Fibroblast of lung (primary cell): ENCODE data around the gene CYP2D6. TPM values are rescaled to one million over a fixed set of nuclear protein-coding genes. Genes with fewer than 3 reads are reported as not detected.
A peak's percentile ranks its signal among the peaks of the same experiment; 100 is the strongest.

Experiments used
- DNase-seq, 2 donors: peaks; one replicate each; pipeline versions ENCODE4 v3.0.0 to v3.0.0-alpha.2; 2010; ENCODE audit warnings: low read depth in 2 of 2
- H2AFZ ChIP-seq: 2 replicates; pipeline ENCODE4 v1.5.1; 2012; ENCODE audit warnings: low read length, control low read depth, inconsistent platforms
- H3K27ac ChIP-seq: 2 replicates; pipeline ENCODE4 v1.5.1; 2011; ENCODE audit warnings: low read length, control low read depth; ENCODE audit not compliant: insufficient read depth
- H3K27me3 ChIP-seq: 2 replicates; pipeline ENCODE4 v1.5.1; 2011; ENCODE audit warnings: mild to moderate bottlenecking, low read length; ENCODE audit not compliant: control insufficient read depth, insufficient read depth
- H3K36me3 ChIP-seq: 2 replicates; pipeline ENCODE4 v1.5.1; 2011; ENCODE audit warnings: low read length; ENCODE audit not compliant: control insufficient read depth, insufficient read depth
- H3K4me1 ChIP-seq: 2 replicates; pipeline ENCODE4 v1.5.1; 2011; ENCODE audit warnings: low read length; ENCODE audit not compliant: control insufficient read depth, insufficient read depth; ENCODE audit errors: extremely low read depth
- H3K4me2 ChIP-seq: 2 replicates; pipeline ENCODE4 v1.5.1; 2011; ENCODE audit warnings: low read length, control low read depth; ENCODE audit not compliant: insufficient read depth; ENCODE audit errors: extremely low read depth
- H3K4me3 ChIP-seq, 4 experiments: fragments of 200-600 bp in 1 of 4; sonication (generic) in 1 of 4; replicated peaks in 1 of 4; 2 replicates each; pipeline ENCODE4 v1.5.1; 2011 to 2016; ENCODE audit warnings: low read length in 4 of 4, low read depth in 3 of 4, mild to moderate bottlenecking in 3 of 4, control low read depth in 2 of 4, inconsistent platforms in 1 of 4, mixed read lengths in 1 of 4; ENCODE audit not compliant: insufficient read depth in 1 of 4; ENCODE audit errors: control extremely low read depth in 1 of 4
- H3K79me2 ChIP-seq: 2 replicates; pipeline ENCODE4 v1.5.1; 2012; ENCODE audit warnings: mild to moderate bottlenecking, low read length, inconsistent platforms; ENCODE audit not compliant: control insufficient read depth, insufficient read depth
- H3K9ac ChIP-seq: 2 replicates; pipeline ENCODE4 v1.5.1; 2011; ENCODE audit warnings: mild to moderate bottlenecking, low read length, control low read depth; ENCODE audit not compliant: insufficient read depth
- H3K9me3 ChIP-seq: 2 replicates; pipeline ENCODE4 v1.5.1; 2012; ENCODE audit warnings: low read depth, low read length; ENCODE audit not compliant: control insufficient read depth, insufficient read depth
- H4K20me1 ChIP-seq: 2 replicates; pipeline ENCODE4 v1.5.1; 2011; ENCODE audit warnings: low read length; ENCODE audit not compliant: control insufficient read depth, insufficient read depth; ENCODE audit errors: extremely low read depth
- EZH2 ChIP-seq: IDR thresholded peaks from 2 replicates; pipeline ENCODE4 v1.5.1; 2012; ENCODE audit warnings: low read length, control low read depth, mild to moderate bottlenecking; ENCODE audit errors: missing control alignments
- polyA plus RNA-seq, 2 donors: library from polyadenylated mRNA; depleted of rRNA in 1 of 2; stranded (reverse) in 1 of 2; unstranded in 1 of 2; fragments of >200 nt; gene quantifications; 2 replicates each; pipeline ENCODE4 v1.2.1, GENCODE V29; 2011 to 2012; ENCODE audit warnings: missing spikeins in 1 of 2
- total RNA-seq: library from RNA; depleted of rRNA; stranded (reverse); fragments of >200 nt; gene quantifications from 2 replicates; pipeline ENCODE4 v1.2.1, GENCODE V29; 2014
- TF ChIP-seq, protein P1 (sequence below), 2 donors: IDR thresholded peaks in 1 of 2; conservative IDR thresholded peaks in 1 of 2; 1 replicate in 1 of 2; 2 replicates in 1 of 2; pipeline ENCODE4 v1.5.1; 2011 to 2012; ENCODE audit warnings: low read length in 2 of 2, control low read depth in 1 of 2, inconsistent platforms in 1 of 2, low read depth in 1 of 2, mild to moderate bottlenecking in 1 of 2

Gene CYP2D6
- total and polyA plus RNA-seq, 2 donors (not counting 1 experiment from before 2014, with no cell fraction given) = 0.09 to 0.33 TPM

DNA sequence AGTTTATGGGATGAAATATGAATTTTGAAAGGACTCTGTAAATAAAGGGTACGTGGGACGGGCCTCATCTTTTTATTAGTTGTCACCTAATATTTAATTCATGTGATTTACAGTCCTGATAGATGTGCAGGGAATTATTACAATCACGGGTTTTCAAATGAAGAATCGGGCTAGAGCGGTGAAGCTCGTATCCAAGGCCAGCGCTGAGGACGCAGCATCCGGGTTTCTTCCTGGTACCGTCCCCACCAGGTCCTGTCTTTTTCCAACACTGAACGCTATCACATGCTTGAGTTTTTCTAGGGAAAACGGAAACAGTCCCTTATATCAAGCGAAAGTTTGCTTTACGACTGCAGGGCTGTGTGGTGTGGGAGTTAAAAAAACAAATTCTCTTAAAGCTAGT lies 50.3 kb downstream of the CYP2D6 start:
- peak; percentile 49 to 51 for DNase-seq
- peak overlapping the region; percentile 96 for H3K9ac ChIP-seq
- H3K36me3 ChIP-seq = peaks cover 15% of the 10 kb centered on the region
- TF ChIP-seq, protein P1, sequence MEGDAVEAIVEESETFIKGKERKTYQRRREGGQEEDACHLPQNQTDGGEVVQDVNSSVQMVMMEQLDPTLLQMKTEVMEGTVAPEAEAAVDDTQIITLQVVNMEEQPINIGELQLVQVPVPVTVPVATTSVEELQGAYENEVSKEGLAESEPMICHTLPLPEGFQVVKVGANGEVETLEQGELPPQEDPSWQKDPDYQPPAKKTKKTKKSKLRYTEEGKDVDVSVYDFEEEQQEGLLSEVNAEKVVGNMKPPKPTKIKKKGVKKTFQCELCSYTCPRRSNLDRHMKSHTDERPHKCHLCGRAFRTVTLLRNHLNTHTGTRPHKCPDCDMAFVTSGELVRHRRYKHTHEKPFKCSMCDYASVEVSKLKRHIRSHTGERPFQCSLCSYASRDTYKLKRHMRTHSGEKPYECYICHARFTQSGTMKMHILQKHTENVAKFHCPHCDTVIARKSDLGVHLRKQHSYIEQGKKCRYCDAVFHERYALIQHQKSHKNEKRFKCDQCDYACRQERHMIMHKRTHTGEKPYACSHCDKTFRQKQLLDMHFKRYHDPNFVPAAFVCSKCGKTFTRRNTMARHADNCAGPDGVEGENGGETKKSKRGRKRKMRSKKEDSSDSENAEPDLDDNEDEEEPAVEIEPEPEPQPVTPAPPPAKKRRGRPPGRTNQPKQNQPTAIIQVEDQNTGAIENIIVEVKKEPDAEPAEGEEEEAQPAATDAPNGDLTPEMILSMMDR (conservative IDR thresholded peaks at IDR 0.05 in 1 of 2, IDR thresholded peaks at IDR 0.05 in 1 of 2; ENCODE audit: low read depth in 1 of 2, low read length in 2 of 2) = no peak
- no peak for TF ChIP-seq EZH2
- H4K20me1 ChIP-seq = no peaks in the 10 kb centered on the region
- peak overlapping the region; percentile 64 to 90 (median 82) for H3K4me3 ChIP-seq
- peak overlapping the region; percentile 87 for H2AFZ ChIP-seq
- H3K27ac ChIP-seq = peak overlapping the region; percentile 92
- peak overlapping the region; percentile 85 for H3K4me2 ChIP-seq
- peaks cover 3% of the 10 kb centered on the region for H3K4me1 ChIP-seq
- no peaks in the 10 kb centered on the region for H3K27me3 ChIP-seq
- H3K79me2 ChIP-seq = peaks cover 3% of the 10 kb centered on the region
- no peaks in the 10 kb centered on the region for H3K9me3 ChIP-seq

DNA sequence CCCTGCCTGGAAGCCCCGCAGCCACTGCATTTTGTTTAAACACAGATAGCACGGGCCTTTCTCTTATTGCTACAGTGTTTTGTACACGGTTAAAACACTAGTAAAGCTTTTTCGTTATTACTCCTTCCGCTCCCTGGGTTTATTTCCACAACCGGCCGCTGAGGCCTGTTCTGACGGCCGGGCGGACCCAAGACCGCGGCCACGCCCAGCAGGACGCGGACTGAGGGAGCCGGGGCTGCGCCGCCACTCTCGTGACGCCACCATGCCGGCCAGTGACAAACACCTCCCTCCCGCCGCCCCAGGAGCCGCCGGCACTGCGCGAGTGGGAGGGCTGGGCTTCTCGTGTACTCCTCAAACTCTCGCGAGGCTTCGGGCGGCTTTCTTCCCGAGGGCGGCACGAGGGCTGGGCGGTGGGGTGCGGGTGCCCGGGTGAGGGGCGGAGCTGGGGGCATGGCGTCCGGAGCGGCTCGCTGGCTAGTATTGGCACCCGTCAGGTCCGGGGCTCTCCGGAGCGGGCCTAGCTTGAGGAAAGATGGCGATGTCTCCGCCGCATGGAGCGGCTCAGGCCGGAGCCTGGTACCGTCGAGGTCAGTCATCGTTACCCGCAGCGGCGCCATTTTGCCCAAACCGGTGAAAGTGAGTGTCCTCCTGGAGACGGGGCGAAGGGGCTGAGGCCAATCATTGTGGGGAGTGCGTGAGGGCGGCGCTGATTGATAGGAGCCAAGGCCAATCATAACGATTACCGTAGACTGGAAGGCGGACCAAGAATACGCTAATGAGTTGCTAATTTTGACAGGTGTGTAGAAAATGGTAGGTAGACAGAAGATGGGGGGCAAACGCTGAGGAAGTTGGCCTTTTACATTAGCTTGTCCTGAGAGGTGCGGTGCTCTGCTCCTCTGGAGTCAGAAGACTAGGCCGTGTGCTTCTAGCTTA lies 51.0 kb downstream of the CYP2D6 start, which contains the start of gene SMDT1:
SMDT1 (plus strand) TSS at position 382 of the 933 bp plus-strand sequence; CDS start at position 451, 69 bp downstream.
- TF ChIP-seq EZH2 = no peak
- TF ChIP-seq, protein P1 (conservative IDR thresholded peaks at IDR 0.05 in 1 of 2, IDR thresholded peaks at IDR 0.05 in 1 of 2; ENCODE audit: low read depth in 1 of 2, low read length in 2 of 2) = no peak
- Histone ChIP-seq H4K20me1 (no peaks in the 10 kb centered on the region), H3K27me3 (no peaks in the 10 kb centered on the region), H3K79me2 (peaks cover 3% of the 10 kb centered on the region), H3K27ac (peak within 1 kb of the TSS; percentile 92), H3K4me1 (peaks cover 3% of the 10 kb centered on the region), H2AFZ (peak within 1 kb of the TSS; percentile 91), H3K9me3 (no peaks in the 10 kb centered on the region), H3K4me3 (peak within 1 kb of the TSS; percentile 64 to 90 (median 82)), H3K9ac (peak within 1 kb of the TSS; percentile 96), H3K36me3 (peaks cover 15% of the 10 kb centered on the region), H3K4me2 (peak within 1 kb of the TSS; percentile 85)
- peak; percentile 97 to 99 for DNase-seq

DNA sequence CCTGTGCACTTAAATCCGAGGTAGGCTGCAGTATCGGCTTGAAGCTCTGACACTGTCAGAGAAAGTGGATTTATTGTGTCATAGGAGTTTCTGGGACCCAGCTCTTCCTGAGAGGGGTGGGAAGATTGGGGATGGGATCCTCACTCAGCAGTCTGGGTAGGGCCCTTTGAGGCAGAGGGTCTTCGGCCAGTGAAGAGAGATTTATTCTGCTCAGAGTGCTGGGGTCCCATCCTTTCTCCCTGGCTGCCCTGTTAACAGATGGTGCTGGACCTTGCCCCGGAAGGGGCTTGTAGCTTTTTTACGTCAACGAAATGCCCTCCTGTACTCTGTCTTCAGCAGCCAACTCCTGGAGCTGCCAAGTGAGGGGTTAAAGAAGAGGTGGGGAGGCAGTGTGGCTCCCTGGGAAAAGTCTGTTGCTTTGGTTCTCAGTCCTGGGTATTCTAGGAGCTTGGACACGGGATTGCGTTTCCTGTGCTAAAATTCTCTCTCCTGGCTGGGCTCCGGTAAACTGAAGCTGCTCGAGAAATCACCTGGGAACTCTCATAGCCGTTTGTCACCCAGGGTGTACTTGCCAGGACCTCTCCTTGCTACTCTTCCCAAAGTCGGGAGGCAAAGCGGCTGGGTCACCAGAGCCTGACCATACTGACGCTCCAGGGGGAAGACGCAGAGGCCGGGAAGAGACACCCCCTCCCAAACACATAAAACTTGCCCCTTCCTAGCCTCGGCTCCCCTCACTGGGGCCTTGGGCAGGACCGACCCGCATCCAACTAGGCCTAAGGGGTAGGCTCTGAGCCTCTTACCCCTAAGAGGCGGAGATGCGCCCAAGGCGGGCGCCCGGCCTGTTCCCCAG lies 51.9 kb downstream of the CYP2D6 start:
- H3K4me3 ChIP-seq = peak overlapping the region; percentile 1 to 64 (median 40)
- H3K79me2 ChIP-seq = peaks cover 3% of the 10 kb centered on the region
- H3K36me3 ChIP-seq = peaks cover 15% of the 10 kb centered on the region
- TF ChIP-seq EZH2 = no peak
- TF ChIP-seq, protein P1 (conservative IDR thresholded peaks at IDR 0.05 in 1 of 2, IDR thresholded peaks at IDR 0.05 in 1 of 2; ENCODE audit: low read depth in 1 of 2, low read length in 2 of 2) = no peak
- H2AFZ ChIP-seq = peak overlapping the region; percentile 47
- peak in 1 of 2 donors; percentile 42 for DNase-seq
- H3K9me3 ChIP-seq = no peaks in the 10 kb centered on the region
- H3K27me3 ChIP-seq = no peaks in the 10 kb centered on the region
- H3K4me1 ChIP-seq = peaks cover 6% of the 10 kb centered on the region
- no peaks in the 10 kb centered on the region for H4K20me1 ChIP-seq
- H3K27ac ChIP-seq = peak overlapping the region; percentile 92
- peak overlapping the region; percentile 96 for H3K9ac ChIP-seq
- peak overlapping the region; percentile 78 for H3K4me2 ChIP-seq
